GM23338 (cell line): ENCODE measurements around the gene EPHB6. TPM values are rescaled to one million over a fixed set of nuclear protein-coding genes. Genes with fewer than 3 reads are reported as not detected.
A peak's percentile ranks its signal among the peaks of the same experiment; 100 is the strongest.

ENCODE experiments used
- ATAC-seq: fragments of 200-7000 bp; cut with Tn5 transposase; 3 replicates; pipeline ENCODE4 v1.9.1; 2020
- DNase-seq: peaks from one replicate; pipeline ENCODE4 v3.0.0-alpha.2; 2015; ENCODE audit warnings: low spot score
- H2AFZ ChIP-seq: fragments of 200-600 bp; sonication (generic); 2 replicates; pipeline ENCODE4 v1.8.0; 2016; ENCODE audit warnings: antibody characterized with exemption, mild to moderate bottlenecking, moderate library complexity
- H3F3A ChIP-seq: fragments of 200-600 bp; sonication (generic); replicated peaks from 2 replicates; pipeline ENCODE4 v1.8.0; 2017; ENCODE audit warnings: antibody characterized with exemption, mixed run types, low read depth
- H3K27ac ChIP-seq: fragments of 200-600 bp; sonication (generic); 2 replicates; pipeline ENCODE4 v1.6.1; 2016; ENCODE audit warnings: low read depth
- H3K27me3 ChIP-seq: fragments of 200-600 bp; sonication (generic); 2 replicates; pipeline ENCODE4 v1.8.0; 2016; ENCODE audit warnings: mild to moderate bottlenecking, mixed run types, moderate library complexity; ENCODE audit not compliant: insufficient read depth
- H3K36me3 ChIP-seq: fragments of 200-600 bp; sonication (generic); 2 replicates; pipeline ENCODE4 v1.8.0; 2016; ENCODE audit warnings: mild to moderate bottlenecking; ENCODE audit not compliant: insufficient read depth
- H3K4me1 ChIP-seq: fragments of 200-600 bp; sonication (generic); 2 replicates; pipeline ENCODE4 v1.8.0; 2016; ENCODE audit warnings: mild to moderate bottlenecking, moderate library complexity; ENCODE audit not compliant: insufficient read depth
- H3K4me2 ChIP-seq: fragments of 200-600 bp; sonication (generic); 2 replicates; pipeline ENCODE4 v1.7.1; 2017; ENCODE audit warnings: mixed run types
- H3K4me3 ChIP-seq: fragments of 200-600 bp; sonication (generic); 2 replicates; pipeline ENCODE4 v1.6.1; 2016; ENCODE audit warnings: mixed run types
- H3K79me2 ChIP-seq: fragments of 200-600 bp; sonication (generic); replicated peaks from 2 replicates; pipeline ENCODE4 v1.8.0; 2017; ENCODE audit warnings: mild to moderate bottlenecking; ENCODE audit not compliant: insufficient read depth
- H3K9me2 ChIP-seq: fragments of 200-600 bp; sonication (generic); 2 replicates; pipeline ENCODE4 v1.8.0; 2017; ENCODE audit not compliant: insufficient read depth
- H4K20me1 ChIP-seq: fragments of 200-600 bp; sonication (generic); replicated peaks from 2 replicates; pipeline ENCODE4 v1.8.0; 2017; ENCODE audit warnings: mild to moderate bottlenecking; ENCODE audit not compliant: insufficient read depth
- H3K27ac Mint-ChIP-seq: 2 replicates; pipeline ENCODE4 v1.8.0; 2020; ENCODE audit warnings: inconsistent platforms, mild to moderate bottlenecking, moderate library complexity, mixed read lengths
- H3K27me3 Mint-ChIP-seq: 3 replicates; pipeline ENCODE4 v1.8.0; 2022; ENCODE audit warnings: low read depth, mild to moderate bottlenecking, moderate library complexity, mixed read lengths, inconsistent platforms; ENCODE audit not compliant: insufficient read depth, poor library complexity
- H3K36me3 Mint-ChIP-seq: 3 replicates; pipeline ENCODE4 v1.8.0; 2021; ENCODE audit warnings: low read depth, mild to moderate bottlenecking, inconsistent platforms, moderate library complexity, mixed read lengths
- H3K4me1 Mint-ChIP-seq: 3 replicates; pipeline ENCODE4 v1.8.0; 2020; ENCODE audit warnings: mild to moderate bottlenecking, inconsistent platforms, mixed read lengths
- H3K4me3 Mint-ChIP-seq: 3 replicates; pipeline ENCODE4 v1.8.0; 2021; ENCODE audit warnings: moderate library complexity, mild to moderate bottlenecking, inconsistent platforms, mixed read lengths
- H3K9me3 Mint-ChIP-seq: 3 replicates; pipeline ENCODE4 v1.8.0; 2020; ENCODE audit warnings: moderate library complexity, mild to moderate bottlenecking, inconsistent platforms, mixed read lengths
- EZH2 ChIP-seq: fragments of 200-600 bp; sonication (generic); IDR thresholded peaks from one replicate; pipeline ENCODE4 v1.8.0; 2017; ENCODE audit warnings: antibody characterized with exemption, mild to moderate bottlenecking, low read depth; ENCODE audit not compliant: unreplicated experiment
- EZH2phosphoT487 ChIP-seq: fragments of 200-600 bp; sonication (generic); IDR thresholded peaks from one replicate; pipeline ENCODE4 v1.8.1; 2018; ENCODE audit warnings: antibody characterized with exemption; ENCODE audit not compliant: unreplicated experiment
- NANOG ChIP-seq: IDR thresholded peaks from 2 replicates; pipeline ENCODE4 v1.6.1; 2016; ENCODE audit warnings: antibody characterized with exemption, borderline replicate concordance
- POLR2AphosphoS5 ChIP-seq: IDR thresholded peaks from 2 replicates; pipeline ENCODE4 v1.6.1; 2016; ENCODE audit warnings: antibody characterized with exemption, low read depth
- ZNF114 ChIP-seq: fragments of 250-450 bp; sonication (Bioruptor Pico); IDR thresholded peaks from 2 replicates; pipeline ENCODE4 v1.5.0; 2020; ENCODE audit warnings: mild to moderate bottlenecking, moderate library complexity
- ZNF331 ChIP-seq: fragments of 250-450 bp; sonication (Bioruptor Pico); IDR thresholded peaks from 2 replicates; pipeline ENCODE4 v1.5.0; 2020; ENCODE audit warnings: low read depth, mild to moderate bottlenecking, moderate library complexity
- polyA plus RNA-seq: library from polyadenylated mRNA; unstranded; fragments of >200 nt; fragmentation: Nextera tagmentation; extraction: Ambion mirVana; gene quantifications from 2 replicates; pipeline ENCODE4 v1.2.1, GENCODE V29; 2016
- total RNA-seq: library from RNA; depleted of rRNA; stranded (reverse); fragments of >200 nt; shearing (Covaris generic); gene quantifications from 2 replicates; pipeline ENCODE4 v1.2.3, GENCODE V29; 2014
- TF ChIP-seq, protein P1 (sequence below), 2 experiments: fragments of 200-600 bp in 1 of 2; sonication (generic) in 1 of 2; conservative IDR thresholded peaks; 2 replicates each; pipeline versions ENCODE4 v1.5.1 to v1.6.1; 2016 to 2017; ENCODE audit warnings: antibody characterized with exemption in 2 of 2, low read depth in 2 of 2, mild to moderate bottlenecking in 2 of 2, moderate library complexity in 1 of 2
- TF ChIP-seq, protein P2 (sequence below): IDR thresholded peaks from 2 replicates; pipeline ENCODE4 v1.6.1; 2016; ENCODE audit warnings: antibody characterized with exemption
- TF ChIP-seq, protein P3 (sequence below): IDR thresholded peaks from one replicate; pipeline ENCODE4 v1.6.1; 2018; ENCODE audit warnings: antibody characterized with exemption; ENCODE audit not compliant: unreplicated experiment

Gene EPHB6
- total and polyA plus RNA-seq, 2 experiments from 2014 or later, result 20.8 to 27.5 TPM

DNA sequence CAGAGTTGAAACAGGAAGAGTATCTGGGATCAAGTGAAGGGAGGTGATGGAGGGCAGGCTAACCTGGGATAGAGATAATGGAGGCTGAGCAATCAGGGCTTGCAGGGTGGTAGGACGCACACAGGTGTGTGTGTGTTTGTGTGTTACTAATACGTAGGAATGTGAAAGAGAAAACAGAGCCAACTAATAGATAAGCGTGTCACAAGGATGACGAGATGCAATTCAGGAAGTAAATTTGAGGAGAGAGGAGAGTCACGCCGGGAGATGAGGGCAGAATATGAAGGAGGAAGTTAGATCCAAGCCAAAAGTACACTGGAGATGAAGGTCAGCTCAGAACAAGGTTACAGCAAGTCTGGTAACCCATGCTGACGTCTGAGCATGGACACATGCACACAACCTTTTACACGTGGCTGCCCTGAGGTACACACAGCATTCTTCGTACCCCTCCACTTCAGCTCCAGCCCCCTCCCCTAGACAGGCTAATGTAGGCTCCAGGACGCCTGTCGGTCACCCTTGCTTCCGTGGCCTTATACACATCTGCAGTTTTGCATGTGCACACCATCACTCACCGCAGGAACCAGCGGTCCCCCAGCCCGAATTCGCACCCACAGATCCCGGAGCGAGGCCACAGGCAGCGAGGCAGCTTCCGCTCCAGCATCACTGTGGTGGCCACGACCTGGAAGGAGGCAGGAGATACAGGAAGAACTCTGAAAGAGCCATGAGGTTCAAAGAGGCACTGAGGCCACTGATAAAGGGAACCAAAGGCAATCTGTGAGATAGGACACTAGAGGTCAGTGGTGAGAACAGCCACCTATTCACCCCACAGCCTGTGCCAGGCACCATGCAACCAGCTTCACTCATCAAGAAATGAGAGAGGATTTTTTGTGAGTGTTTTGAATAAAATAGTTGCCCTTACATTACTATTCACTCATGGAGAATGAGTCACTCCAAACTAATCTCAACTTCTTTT, 54.3 kb downstream of the EPHB6 start:
- ATAC-seq (peak; percentile 92), DNase-seq (peak; percentile 51)
- Mint-ChIP-seq H3K36me3 (peaks cover 5% of the 10 kb centered on the region; the same call in 2 of the 3 replicates), H3K27ac (no peak overlapping the region), H3K27me3 (peaks cover 6% of the 10 kb centered on the region), H3K9me3 (peaks cover 23% of the 10 kb centered on the region), H3K4me1 (peaks cover 2% of the 10 kb centered on the region; the same call in 1 of the 3 replicates), H3K4me3 (no peak overlapping the region)
- TF ChIP-seq, protein P1, sequence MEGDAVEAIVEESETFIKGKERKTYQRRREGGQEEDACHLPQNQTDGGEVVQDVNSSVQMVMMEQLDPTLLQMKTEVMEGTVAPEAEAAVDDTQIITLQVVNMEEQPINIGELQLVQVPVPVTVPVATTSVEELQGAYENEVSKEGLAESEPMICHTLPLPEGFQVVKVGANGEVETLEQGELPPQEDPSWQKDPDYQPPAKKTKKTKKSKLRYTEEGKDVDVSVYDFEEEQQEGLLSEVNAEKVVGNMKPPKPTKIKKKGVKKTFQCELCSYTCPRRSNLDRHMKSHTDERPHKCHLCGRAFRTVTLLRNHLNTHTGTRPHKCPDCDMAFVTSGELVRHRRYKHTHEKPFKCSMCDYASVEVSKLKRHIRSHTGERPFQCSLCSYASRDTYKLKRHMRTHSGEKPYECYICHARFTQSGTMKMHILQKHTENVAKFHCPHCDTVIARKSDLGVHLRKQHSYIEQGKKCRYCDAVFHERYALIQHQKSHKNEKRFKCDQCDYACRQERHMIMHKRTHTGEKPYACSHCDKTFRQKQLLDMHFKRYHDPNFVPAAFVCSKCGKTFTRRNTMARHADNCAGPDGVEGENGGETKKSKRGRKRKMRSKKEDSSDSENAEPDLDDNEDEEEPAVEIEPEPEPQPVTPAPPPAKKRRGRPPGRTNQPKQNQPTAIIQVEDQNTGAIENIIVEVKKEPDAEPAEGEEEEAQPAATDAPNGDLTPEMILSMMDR (conservative IDR thresholded peaks at IDR 0.05; ENCODE audit: low read depth in 2 of 2), result peak; percentile 56 to 74
- TF ChIP-seq, protein P2, sequence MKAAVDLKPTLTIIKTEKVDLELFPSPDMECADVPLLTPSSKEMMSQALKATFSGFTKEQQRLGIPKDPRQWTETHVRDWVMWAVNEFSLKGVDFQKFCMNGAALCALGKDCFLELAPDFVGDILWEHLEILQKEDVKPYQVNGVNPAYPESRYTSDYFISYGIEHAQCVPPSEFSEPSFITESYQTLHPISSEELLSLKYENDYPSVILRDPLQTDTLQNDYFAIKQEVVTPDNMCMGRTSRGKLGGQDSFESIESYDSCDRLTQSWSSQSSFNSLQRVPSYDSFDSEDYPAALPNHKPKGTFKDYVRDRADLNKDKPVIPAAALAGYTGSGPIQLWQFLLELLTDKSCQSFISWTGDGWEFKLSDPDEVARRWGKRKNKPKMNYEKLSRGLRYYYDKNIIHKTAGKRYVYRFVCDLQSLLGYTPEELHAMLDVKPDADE, result no peak
- peak overlapping the region; percentile 76 for H2AFZ ChIP-seq
- peaks cover 8% of the 10 kb centered on the region for H3K9me2 ChIP-seq
- H4K20me1 ChIP-seq, result no peaks in the 10 kb centered on the region
- no peaks in the 10 kb centered on the region for H3K79me2 ChIP-seq
- no peaks in the 10 kb centered on the region for H3K27me3 ChIP-seq
- H3K4me3 ChIP-seq, result no peak overlapping the region
- no peak overlapping the region for H3K4me2 ChIP-seq
- H3F3A ChIP-seq, result no peaks in the 10 kb centered on the region
- H3K36me3 ChIP-seq, result 0 out of 2 replicates have a peak, but pooled peaks cover 9% of the 10 kb centered on the region
- no peaks in the 10 kb centered on the region for H3K4me1 ChIP-seq
- H3K27ac ChIP-seq, result no peak overlapping the region

DNA sequence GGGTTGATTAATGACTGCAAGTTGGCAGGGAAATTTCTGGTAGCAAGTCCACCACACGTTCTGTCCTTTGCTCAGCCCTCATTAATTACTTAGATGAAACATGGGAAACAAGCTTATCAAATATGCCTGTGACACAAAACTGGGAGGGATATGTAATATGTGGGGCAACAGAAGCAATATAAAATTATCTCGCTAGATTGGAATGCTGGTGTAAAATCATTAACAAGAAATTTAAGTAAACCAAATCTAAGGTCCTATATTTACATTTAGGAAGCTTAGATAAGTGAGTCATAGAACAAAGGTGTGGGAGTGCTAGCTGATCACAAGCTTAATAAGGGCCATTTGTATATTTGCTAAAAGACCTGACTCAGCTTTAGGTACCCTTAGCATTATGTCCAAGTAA, 55.2 kb downstream of the EPHB6 start:
- Histone ChIP-seq H3K36me3 (0 out of 2 replicates have a peak, but pooled peaks cover 3% of the 10 kb centered on the region), H4K20me1 (no peaks in the 10 kb centered on the region), H3K27ac (no peak overlapping the region), H3K9me2 (peaks cover 11% of the 10 kb centered on the region), H3F3A (no peaks in the 10 kb centered on the region), H3K79me2 (no peaks in the 10 kb centered on the region), H3K4me1 (no peaks in the 10 kb centered on the region), H3K4me2 (no peak overlapping the region), H3K27me3 (no peaks in the 10 kb centered on the region), H3K4me3 (no peak overlapping the region), H2AFZ (no peak overlapping the region)
- Mint-ChIP-seq H3K4me1 (peaks cover 2% of the 10 kb centered on the region; the same call in 1 of the 3 replicates), H3K9me3 (peaks cover 17% of the 10 kb centered on the region), H3K27ac (no peak overlapping the region), H3K27me3 (peaks cover 8% of the 10 kb centered on the region), H3K4me3 (no peak overlapping the region), H3K36me3 (peaks cover 5% of the 10 kb centered on the region; the same call in 2 of the 3 replicates)
- no peak for DNase-seq
- no peak for ATAC-seq
- no peak for TF ChIP-seq ZNF114 (CRISPR knock-in tag)
- TF ChIP-seq, protein P1 (conservative IDR thresholded peaks at IDR 0.05; ENCODE audit: low read depth in 2 of 2), result no peak
- TF ChIP-seq, protein P3, sequence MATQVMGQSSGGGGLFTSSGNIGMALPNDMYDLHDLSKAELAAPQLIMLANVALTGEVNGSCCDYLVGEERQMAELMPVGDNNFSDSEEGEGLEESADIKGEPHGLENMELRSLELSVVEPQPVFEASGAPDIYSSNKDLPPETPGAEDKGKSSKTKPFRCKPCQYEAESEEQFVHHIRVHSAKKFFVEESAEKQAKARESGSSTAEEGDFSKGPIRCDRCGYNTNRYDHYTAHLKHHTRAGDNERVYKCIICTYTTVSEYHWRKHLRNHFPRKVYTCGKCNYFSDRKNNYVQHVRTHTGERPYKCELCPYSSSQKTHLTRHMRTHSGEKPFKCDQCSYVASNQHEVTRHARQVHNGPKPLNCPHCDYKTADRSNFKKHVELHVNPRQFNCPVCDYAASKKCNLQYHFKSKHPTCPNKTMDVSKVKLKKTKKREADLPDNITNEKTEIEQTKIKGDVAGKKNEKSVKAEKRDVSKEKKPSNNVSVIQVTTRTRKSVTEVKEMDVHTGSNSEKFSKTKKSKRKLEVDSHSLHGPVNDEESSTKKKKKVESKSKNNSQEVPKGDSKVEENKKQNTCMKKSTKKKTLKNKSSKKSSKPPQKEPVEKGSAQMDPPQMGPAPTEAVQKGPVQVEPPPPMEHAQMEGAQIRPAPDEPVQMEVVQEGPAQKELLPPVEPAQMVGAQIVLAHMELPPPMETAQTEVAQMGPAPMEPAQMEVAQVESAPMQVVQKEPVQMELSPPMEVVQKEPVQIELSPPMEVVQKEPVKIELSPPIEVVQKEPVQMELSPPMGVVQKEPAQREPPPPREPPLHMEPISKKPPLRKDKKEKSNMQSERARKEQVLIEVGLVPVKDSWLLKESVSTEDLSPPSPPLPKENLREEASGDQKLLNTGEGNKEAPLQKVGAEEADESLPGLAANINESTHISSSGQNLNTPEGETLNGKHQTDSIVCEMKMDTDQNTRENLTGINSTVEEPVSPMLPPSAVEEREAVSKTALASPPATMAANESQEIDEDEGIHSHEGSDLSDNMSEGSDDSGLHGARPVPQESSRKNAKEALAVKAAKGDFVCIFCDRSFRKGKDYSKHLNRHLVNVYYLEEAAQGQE, result no peak
- no peak for TF ChIP-seq EZH2
- TF ChIP-seq ZNF331 (CRISPR knock-in tag), result no peak
- no peak for TF ChIP-seq NANOG
- TF ChIP-seq, protein P2, result no peak
- no peak for TF ChIP-seq POLR2AphosphoS5
- TF ChIP-seq EZH2phosphoT487, result no peak
